Activated T-cell treated with anti-CD3 and anti-CD28 coated beads, Interleukin-2, amount 50 U/mL, for 48 hours (primary cell): Measurements from ENCODE around the gene HDX.
"Not testable (repeated sequence)": the region's sequence is repeated elsewhere in the genome, so short reads cannot be mapped to it uniquely, and the experiment has no call there.

ENCODE experiments used
- DNase-seq, 2 experiments: peaks; one replicate each; pipeline ENCODE4 v3.0.0-alpha.2; 2020

The HDX gene, protein sequence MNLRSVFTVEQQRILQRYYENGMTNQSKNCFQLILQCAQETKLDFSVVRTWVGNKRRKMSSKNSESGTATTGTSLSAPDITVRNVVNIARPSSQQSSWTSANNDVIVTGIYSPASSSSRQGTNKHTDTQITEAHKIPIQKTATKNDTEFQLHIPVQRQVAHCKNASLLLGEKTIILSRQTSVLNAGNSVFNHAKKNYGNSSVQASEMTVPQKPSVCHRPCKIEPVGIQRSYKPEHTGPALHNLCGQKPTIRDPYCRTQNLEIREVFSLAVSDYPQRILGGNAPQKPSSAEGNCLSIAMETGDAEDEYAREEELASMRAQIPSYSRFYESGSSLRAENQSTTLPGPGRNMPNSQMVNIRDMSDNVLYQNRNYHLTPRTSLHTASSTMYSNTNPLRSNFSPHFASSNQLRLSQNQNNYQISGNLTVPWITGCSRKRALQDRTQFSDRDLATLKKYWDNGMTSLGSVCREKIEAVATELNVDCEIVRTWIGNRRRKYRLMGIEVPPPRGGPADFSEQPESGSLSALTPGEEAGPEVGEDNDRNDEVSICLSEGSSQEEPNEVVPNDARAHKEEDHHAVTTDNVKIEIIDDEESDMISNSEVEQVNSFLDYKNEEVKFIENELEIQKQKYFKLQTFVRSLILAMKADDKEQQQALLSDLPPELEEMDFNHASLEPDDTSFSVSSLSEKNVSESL

GRCh38 chrX:84501798-84502628, at the start of gene HDX:
Gene HDX (minus strand): TSS chrX:84502453. CDS start chrX:84475397, 27,056 bp downstream.
- DNase-seq: peak; percentile 78 to 80

- not testable (repeated sequence) for DNase-seq
These were observed 39.1 kb upstream of the HDX start for GRCh38 chrX:84541315-84541714.

- not testable (repeated sequence) for DNase-seq
These were observed 35.4 kb upstream of the HDX start for GRCh38 chrX:84537627-84538026.

DNA sequence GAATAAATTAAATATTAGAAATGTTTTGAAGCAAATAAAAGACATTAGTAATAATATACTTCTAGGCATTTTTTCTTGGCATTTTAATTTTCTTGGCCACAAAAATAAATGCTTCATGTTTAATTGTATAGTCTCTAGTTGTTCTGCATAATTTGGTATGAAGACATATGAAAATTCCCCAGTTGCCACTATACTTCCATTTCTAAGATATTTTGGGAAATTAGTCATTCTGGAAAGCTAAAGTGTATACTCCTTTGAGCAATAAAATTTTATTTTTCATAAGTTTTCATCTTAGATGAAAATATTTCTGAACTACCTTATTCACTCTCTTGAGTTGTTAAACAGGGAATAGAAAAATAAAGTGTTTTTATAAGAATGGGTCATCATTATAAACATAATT, 13.8 kb downstream of the HDX start:
- no peak for DNase-seq

DNA sequence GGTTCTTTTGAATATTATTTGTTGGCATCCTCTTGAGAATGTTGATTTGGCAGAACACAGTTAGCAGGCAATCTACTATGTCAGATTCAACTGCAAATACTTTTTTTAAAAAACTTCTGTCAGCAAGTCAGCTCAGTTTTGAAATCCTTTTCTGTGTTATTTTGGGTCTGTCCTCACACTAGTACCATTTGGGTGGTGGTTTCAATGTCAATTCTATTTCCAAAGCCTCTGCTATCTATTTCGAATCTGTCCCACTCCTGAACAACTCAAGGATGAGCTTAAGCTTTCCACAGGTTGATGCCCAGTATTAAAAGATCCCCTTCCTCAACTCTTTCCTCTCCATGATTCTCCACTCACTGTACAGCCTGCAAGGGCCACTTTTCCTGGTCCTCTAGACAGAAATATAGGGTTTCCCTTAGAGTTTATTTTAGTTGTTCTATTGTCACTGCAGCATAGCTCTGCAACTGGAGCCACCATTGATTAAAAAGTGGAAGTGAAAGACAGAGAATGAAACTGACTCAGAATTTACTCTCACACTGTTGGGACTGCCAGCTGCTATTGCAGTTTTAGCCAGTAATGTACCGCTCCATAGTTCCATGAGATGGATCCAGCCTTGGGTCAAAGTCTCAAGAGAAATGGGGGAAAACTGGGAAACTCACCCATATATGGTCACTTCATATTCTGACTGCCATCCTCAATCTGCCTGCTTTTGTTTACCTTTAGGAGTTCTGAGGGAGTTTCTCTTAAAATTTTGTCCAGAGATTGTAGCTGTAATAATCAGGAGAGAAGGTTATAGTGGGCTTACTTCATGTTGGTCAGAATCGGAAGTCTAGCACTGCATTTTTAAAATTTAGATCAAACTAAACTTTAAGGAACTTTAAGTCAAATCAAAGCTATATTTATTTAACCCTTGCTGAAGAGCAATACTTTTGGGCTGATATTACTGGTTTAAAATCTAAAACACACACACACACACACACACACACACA, 14.6 kb downstream of the HDX start:
- DNase-seq: no peak

GRCh38 chrX:84479086-84479485, 23.2 kb downstream of the HDX start:
- DNase-seq: no peak

DNA sequence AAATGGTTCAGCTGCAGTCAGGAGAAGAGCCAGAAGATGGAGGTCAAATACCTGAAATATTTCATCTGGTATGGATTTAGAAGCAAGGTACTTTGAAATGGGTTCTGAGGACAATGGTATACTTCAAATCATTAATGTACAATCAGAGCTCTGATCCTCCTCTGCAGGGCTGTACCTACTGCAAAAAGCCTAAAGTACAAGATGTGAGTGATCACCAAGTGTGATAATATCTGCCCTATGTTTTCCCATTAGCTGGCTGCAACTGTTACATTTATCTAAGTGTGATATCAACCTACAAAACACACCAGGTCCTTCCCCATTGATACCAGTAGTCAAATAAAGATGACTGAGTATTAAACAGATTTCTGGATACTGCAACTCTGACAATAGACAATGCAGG, 25.1 kb downstream of the HDX start:
- DNase-seq: no peak

GRCh38 chrX:84475596-84475995, 26.7 kb downstream of the HDX start:
- DNase-seq: no peak

DNA sequence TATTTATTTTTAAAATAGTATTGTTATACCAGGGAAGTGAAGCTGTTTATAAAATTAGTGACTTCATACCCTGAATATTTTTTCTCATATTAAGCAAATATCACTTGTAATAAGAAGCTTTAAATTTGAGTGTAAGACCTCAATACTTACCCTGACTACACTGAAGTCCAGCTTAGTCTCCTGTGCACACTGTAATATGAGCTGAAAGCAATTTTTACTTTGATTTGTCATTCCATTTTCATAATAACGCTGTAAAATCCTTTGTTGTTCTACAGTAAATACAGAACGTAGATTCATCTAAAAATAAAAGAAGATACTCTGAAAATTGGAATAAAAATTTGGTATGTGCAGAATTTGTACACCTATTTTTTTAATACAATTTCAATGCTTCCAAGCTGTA, 27.2 kb downstream of the HDX start:
- no peak for DNase-seq

DNA sequence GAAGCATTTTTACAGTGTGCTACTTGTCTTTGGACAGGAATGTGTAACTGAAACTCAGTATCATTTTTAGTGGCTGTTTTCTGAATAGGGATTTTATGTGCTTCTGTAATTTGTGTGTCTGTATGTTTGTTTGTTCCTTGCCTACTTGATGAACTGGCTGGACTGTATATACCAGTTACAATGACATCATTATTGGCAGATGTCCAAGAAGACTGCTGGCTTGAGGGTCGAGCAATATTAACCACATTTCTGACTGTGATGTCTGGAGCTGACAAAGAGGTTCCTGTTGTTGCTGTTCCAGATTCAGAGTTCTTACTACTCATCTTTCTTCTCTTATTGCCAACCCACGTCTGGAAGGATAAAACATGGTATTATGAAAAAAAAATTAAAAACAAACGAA, 33.0 kb downstream of the HDX start:
- DNase-seq: no peak

DNA sequence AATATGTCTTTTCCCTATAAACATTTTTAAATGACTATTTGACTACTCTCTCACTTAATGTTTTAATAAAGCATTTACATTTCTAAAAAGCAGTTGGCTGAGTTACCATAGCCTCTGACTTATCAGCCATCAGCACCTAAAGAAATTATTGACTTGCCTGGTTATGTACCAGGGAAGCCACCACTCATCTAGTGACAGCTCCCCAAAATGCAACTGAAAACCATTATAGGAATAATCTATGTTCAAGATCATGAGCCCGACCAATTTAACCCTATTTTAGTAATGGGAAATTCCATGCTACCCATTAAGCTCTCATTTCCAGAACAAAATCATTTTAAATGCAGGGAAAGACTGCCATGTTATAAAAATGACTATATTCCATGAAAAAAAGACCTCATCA, 34.4 kb downstream of the HDX start:
- no peak for DNase-seq

- DNase-seq: no peak
These were observed 48.7 kb downstream of the HDX start for GRCh38 chrX:84453351-84454246.

DNA sequence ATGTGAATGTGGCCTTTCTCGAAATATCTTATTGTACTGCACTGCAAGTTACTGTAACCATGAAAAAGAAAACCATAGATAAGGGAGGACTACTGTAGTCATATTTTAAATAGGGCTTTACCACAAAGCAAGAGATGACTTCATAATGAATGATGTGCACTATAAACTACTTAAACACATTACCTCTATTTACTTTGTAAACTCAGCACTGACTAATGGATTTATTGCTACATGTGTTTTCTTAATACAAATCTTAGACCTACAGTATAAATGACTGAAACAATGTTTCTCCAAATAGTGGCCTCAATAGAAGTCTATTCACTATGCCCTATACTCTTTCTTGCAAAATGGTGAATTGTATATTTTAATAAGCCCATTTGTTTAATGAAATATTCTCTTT, 61.1 kb downstream of the HDX start:
- no peak for DNase-seq

GRCh38 chrX:84415140-84415539, 87.1 kb downstream of the HDX start:
- no peak for DNase-seq

GRCh38 chrX:84363663-84364062, 138.6 kb downstream of the HDX start:
- no peak for DNase-seq

GRCh38 chrX:84363051-84363450, 139.2 kb downstream of the HDX start:
- no peak for DNase-seq

GRCh38 chrX:84362184-84362838, 139.9 kb downstream of the HDX start:
- no peak for DNase-seq

DNA sequence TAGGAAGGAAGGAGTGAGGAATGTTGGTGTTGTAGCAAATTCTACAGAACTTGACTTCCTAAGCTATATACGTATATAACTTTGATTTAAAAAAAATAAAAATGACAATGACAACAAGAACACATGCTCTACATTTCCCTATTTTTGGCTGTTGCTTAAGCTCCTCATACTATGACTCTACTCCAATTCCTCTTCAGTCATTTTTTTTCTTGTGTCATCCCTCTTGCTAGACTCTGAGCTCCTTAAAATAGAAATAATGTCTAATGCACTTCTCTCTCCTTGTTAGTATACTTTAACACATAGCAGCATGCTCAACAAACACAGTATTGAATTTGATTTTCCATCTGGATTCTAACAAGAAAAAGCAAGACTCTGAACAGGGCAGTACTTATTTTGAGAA, 144.0 kb downstream of the HDX start:
- no peak for DNase-seq

- DNase-seq: no peak
These were observed 145.0 kb downstream of the HDX start for GRCh38 chrX:84357296-84357695.

DNA sequence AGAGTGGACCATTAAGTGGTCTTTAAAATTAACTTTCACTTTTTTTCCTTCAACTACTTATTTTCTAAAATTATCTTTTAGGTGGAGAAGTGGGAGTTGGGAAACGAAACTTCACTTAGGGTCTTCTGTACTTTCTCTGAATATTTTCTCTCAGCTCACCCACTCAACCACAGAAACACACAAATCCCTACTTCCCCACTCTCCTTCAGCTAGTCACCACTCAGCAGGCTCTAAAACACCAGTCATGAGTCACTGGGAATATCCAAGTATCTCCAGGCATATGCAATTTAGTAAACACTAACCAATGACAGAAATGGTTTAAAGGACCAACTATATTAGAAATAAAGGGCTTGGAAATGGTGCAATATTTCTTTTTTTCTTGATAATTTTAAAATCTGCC, 161.3 kb downstream of the HDX start:
- DNase-seq: no peak
